CD14-positive monocyte (primary cell): ENCODE measurements around the gene TNFAIP8L1. TPM values are rescaled to one million over a fixed set of nuclear protein-coding genes. Genes with fewer than 3 reads are reported as not detected.

Experiments
- DNase-seq, 3 donors: peaks; one replicate each; pipeline ENCODE4 v3.0.0-alpha.2; 2011 to 2022
- H2AFZ ChIP-seq: 2 replicates; pipeline ENCODE4 v1.6.0; 2012; ENCODE audit warnings: mild to moderate bottlenecking, low read depth, low read length, inconsistent platforms; ENCODE audit not compliant: insufficient read depth, poor library complexity, severe bottlenecking
- H3K27ac ChIP-seq, 2 donors: 1 replicate in 1 of 2; 2 replicates in 1 of 2; pipeline ENCODE4 v1.5.1; 2012 to 2013; ENCODE audit warnings: low read length in 2 of 2, control low read depth in 1 of 2, inconsistent platforms in 1 of 2, low read depth in 1 of 2, mild to moderate bottlenecking in 1 of 2
- H3K27me3 ChIP-seq, 2 donors: one replicate each; pipeline versions ENCODE4 v1.6.0 to v1.6.1; 2011 to 2013; ENCODE audit warnings: low read length in 2 of 2; ENCODE audit not compliant: control insufficient read depth in 2 of 2, insufficient read depth in 2 of 2
- H3K36me3 ChIP-seq, 2 donors: replicated peaks in 1 of 2; 1 replicate in 1 of 2; 2 replicates in 1 of 2; pipeline versions ENCODE4 v1.5.1 to v1.6.1; 2012 to 2013; ENCODE audit warnings: low read length in 2 of 2, control low read depth in 1 of 2, inconsistent platforms in 1 of 2, mild to moderate bottlenecking in 1 of 2; ENCODE audit not compliant: insufficient read depth in 2 of 2, control insufficient read depth in 1 of 2
- H3K4me1 ChIP-seq, 2 donors: 1 replicate in 1 of 2; 2 replicates in 1 of 2; pipeline versions ENCODE4 v1.5.1 to v1.6.1; 2012 to 2013; ENCODE audit warnings: low read length in 2 of 2, control low read depth in 1 of 2, inconsistent platforms in 1 of 2, mild to moderate bottlenecking in 1 of 2, moderate library complexity in 1 of 2; ENCODE audit not compliant: insufficient read depth in 2 of 2, control insufficient read depth in 1 of 2
- H3K4me2 ChIP-seq: replicated peaks from 2 replicates; pipeline ENCODE3; 2012; ENCODE audit warnings: low read length, moderate library complexity, mild to moderate bottlenecking; ENCODE audit not compliant: poor library complexity, severe bottlenecking; ENCODE audit errors: extremely low read depth
- H3K4me3 ChIP-seq, 3 experiments: fragments of 200-600 bp in 1 of 3; sonication (generic) in 1 of 3; replicated peaks in 1 of 3; 1 replicate in 2 of 3; 2 replicates in 1 of 3; pipeline ENCODE4 v1.5.1; 2011 to 2013; ENCODE audit warnings: low read length in 3 of 3, mild to moderate bottlenecking in 3 of 3, control low read depth in 2 of 3, low read depth in 2 of 3, inconsistent platforms in 1 of 3, moderate library complexity in 1 of 3
- H3K79me2 ChIP-seq: 2 replicates; pipeline ENCODE4 v1.6.0; 2012; ENCODE audit warnings: mild to moderate bottlenecking, control low read depth, inconsistent platforms, low read length, moderate library complexity; ENCODE audit not compliant: insufficient read depth
- H3K9ac ChIP-seq: 2 replicates; pipeline ENCODE4 v1.6.0; 2017; ENCODE audit warnings: low read length, mild to moderate bottlenecking; ENCODE audit not compliant: insufficient read depth, poor library complexity, severe bottlenecking
- H3K9me3 ChIP-seq, 2 donors: replicated peaks in 1 of 2; 1 replicate in 1 of 2; 2 replicates in 1 of 2; pipeline versions ENCODE4 v1.5.1 to v1.6.1; 2012 to 2013; ENCODE audit warnings: low read length in 2 of 2, control low read depth in 1 of 2; ENCODE audit not compliant: control insufficient read depth in 1 of 2, insufficient read depth in 1 of 2
- H4K20me1 ChIP-seq: 2 replicates; pipeline ENCODE4 v1.6.0; 2012; ENCODE audit warnings: mild to moderate bottlenecking, low read length, control low read depth, moderate library complexity; ENCODE audit not compliant: insufficient read depth
- H3K27ac Mint-ChIP-seq, 7 donors: one replicate each; pipeline ENCODE4 v1.8.0; 2020; ENCODE audit warnings: mild to moderate bottlenecking in 7 of 7, mixed read lengths in 7 of 7, moderate library complexity in 6 of 7, inconsistent platforms in 2 of 7
- H3K27me3 Mint-ChIP-seq, 3 donors: one replicate each; pipeline ENCODE4 v1.8.0; 2021 to 2022; ENCODE audit warnings: low read depth in 3 of 3, mild to moderate bottlenecking in 3 of 3, mixed read lengths in 3 of 3, moderate library complexity in 3 of 3, inconsistent platforms in 1 of 3
- H3K36me3 Mint-ChIP-seq, 2 donors: one replicate each; pipeline ENCODE4 v1.8.0; 2020; ENCODE audit warnings: mixed read lengths in 2 of 2, inconsistent platforms in 1 of 2, mild to moderate bottlenecking in 1 of 2
- H3K4me1 Mint-ChIP-seq: one replicate; pipeline ENCODE4 v1.8.0; 2020; ENCODE audit warnings: mild to moderate bottlenecking, mixed read lengths
- H3K4me3 Mint-ChIP-seq, 2 donors: one replicate each; pipeline ENCODE4 v1.8.0; 2020; ENCODE audit warnings: mild to moderate bottlenecking in 2 of 2, mixed read lengths in 2 of 2, moderate library complexity in 1 of 2
- H3K9me3 Mint-ChIP-seq, 7 donors: one replicate each; pipeline ENCODE4 v1.8.0; 2020 to 2022; ENCODE audit warnings: mixed read lengths in 7 of 7, mild to moderate bottlenecking in 6 of 7, moderate library complexity in 6 of 7, inconsistent platforms in 2 of 7
- CTCF ChIP-seq: fragments of 200-600 bp; IDR thresholded peaks from one replicate; pipeline ENCODE4 v1.8.0; 2022; ENCODE audit warnings: antibody characterized with exemption, mild to moderate bottlenecking
- WGBS: methylation state at CpG from one replicate; pipeline ENCODE4 v1.1.5; 2013; ENCODE audit warnings: missing lambda C conversion rate; ENCODE audit not compliant: insufficient coverage; 5-methylcytosine and 5-hydroxymethylcytosine counted together
- intact Hi-C, 2 donors: fragments of 100-400 bp; cut with micrococcal nuclease; formaldehyde crosslinking; loops; one replicate each; pipeline versions ENCODE4 v1.15.0 to v1.15.1; 2023
- polyA plus RNA-seq, 3 donors: library from polyadenylated mRNA; depleted of rRNA in 1 of 3; unstranded in 2 of 3; stranded (reverse) in 1 of 3; fragments of 300-500 nt in 2 of 3; fragments of >200 nt in 1 of 3; fragmentation: Illumina TruSeq in 2 of 3; gene quantifications; 1 replicate in 2 of 3; 2 replicates in 1 of 3; pipeline ENCODE4 v1.2.3, GENCODE V29; 2012 to 2021

Gene TNFAIP8L1
- polyA plus RNA-seq, 3 donors, result 1.8 to 3.9 (median 3.7) TPM

- Histone ChIP-seq H3K79me2 (no peaks in the 10 kb centered on the region), H3K9ac (no peak overlapping the region), H3K4me2 (no peak overlapping the region), H3K27ac (no peak overlapping the region), H2AFZ (no peak overlapping the region), H3K4me3 (no peak overlapping the region), H3K4me1 (no peaks in the 10 kb centered on the region), H3K36me3 (peaks cover 92 to 99% of the 10 kb centered on the region in 2 donors), H3K27me3 (no peaks in the 10 kb centered on the region), H4K20me1 (no peaks in the 10 kb centered on the region), H3K9me3 (no peaks in the 10 kb centered on the region)
- no peak overlapping the region for H3K4me3 Mint-ChIP-seq
- no peak for TF ChIP-seq CTCF
- WGBS, result 97% methylated on average over 32 of the region's 33 CpGs
- DNase-seq, result no peak
- no peak overlapping the region for H3K27ac Mint-ChIP-seq
- intact Hi-C loops, result no loop called here
- H3K36me3 Mint-ChIP-seq, result peaks cover 76 to 97% of the 10 kb centered on the region in 2 donors
- H3K9me3 Mint-ChIP-seq, result no peaks in the 10 kb centered on the region
- H3K27me3 Mint-ChIP-seq, result peaks cover 0 to 2% (median 0%) of the 10 kb centered on the region in 3 donors
- H3K4me1 Mint-ChIP-seq, result no peaks in the 10 kb centered on the region
Measured at GRCh38 chr19:4699826-4700692, 60.7 kb downstream of the TNFAIP8L1 start.

DNA sequence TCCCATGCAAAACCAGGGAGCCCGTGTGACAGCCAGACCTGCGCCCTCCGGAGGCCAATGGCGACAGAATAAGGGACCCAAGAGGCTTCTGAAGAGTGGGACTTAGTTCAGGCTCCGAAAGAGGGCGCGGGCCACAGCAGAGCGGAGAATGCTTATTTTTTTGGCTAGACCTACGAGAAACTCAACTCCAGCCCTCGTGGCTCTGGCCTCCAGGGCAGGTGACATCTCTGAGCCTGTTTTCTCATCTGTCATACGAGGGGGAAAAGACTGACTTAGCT, 61.3 kb downstream of the TNFAIP8L1 start:
- H4K20me1 ChIP-seq, result no peaks in the 10 kb centered on the region
- no peaks in the 10 kb centered on the region for H3K79me2 ChIP-seq
- no peak overlapping the region for H3K9ac ChIP-seq
- H3K4me3 ChIP-seq, result no peak overlapping the region
- WGBS, result 95% methylated on average over 11 of the region's 11 CpGs
- TF ChIP-seq CTCF, result no peak
- no peak overlapping the region for H2AFZ ChIP-seq
- H3K4me2 ChIP-seq, result no peak overlapping the region
- Mint-ChIP-seq H3K4me3 (no peak overlapping the region), H3K27ac (no peak overlapping the region), H3K36me3 (peaks cover 74 to 96% of the 10 kb centered on the region in 2 donors), H3K9me3 (no peaks in the 10 kb centered on the region), H3K4me1 (no peaks in the 10 kb centered on the region), H3K27me3 (peaks cover 0 to 2% (median 0%) of the 10 kb centered on the region in 3 donors)
- H3K27me3 ChIP-seq, result no peaks in the 10 kb centered on the region
- no peak for DNase-seq
- no peaks in the 10 kb centered on the region for H3K4me1 ChIP-seq
- no peaks in the 10 kb centered on the region for H3K9me3 ChIP-seq
- H3K36me3 ChIP-seq, result peaks cover 92 to 99% of the 10 kb centered on the region in 2 donors
- H3K27ac ChIP-seq, result no peak overlapping the region
- intact Hi-C loops, result no loop called here
